ENCODE data around the gene KHK.
"Not testable (repeated sequence)": the region's sequence is repeated elsewhere in the genome, so short reads cannot be mapped to it uniquely, and the experiment has no call there.

Gene KHK

GRCh38 chr2:27059141-27059820 lies 27.3 kb upstream of the KHK start:
- DNase-seq (ENCODE audit: low read depth in 3 of 3, low spot score in 1 of 3), result no peak

DNA sequence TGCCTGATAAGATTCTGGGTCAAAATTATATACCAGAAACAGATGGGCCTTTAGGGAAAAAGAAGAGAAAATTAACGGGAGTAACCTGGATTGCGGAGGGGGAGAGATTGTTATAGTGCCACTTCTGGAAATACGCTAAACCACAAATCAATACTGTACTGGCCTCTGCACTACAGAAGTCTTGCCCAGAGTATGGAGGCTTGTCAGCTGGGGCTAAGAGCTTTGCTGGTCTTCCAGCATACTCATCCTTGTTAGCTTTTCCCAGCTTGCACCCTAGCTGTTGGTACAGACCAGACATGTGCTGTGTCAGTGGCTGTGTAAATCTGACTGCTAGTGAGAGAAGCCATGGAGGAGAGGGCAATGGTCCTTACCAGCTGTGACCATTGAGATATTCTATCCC lies 26.2 kb upstream of the KHK start:
- DNase-seq (ENCODE audit: low read depth in 3 of 3, low spot score in 1 of 3), result no peak

DNA sequence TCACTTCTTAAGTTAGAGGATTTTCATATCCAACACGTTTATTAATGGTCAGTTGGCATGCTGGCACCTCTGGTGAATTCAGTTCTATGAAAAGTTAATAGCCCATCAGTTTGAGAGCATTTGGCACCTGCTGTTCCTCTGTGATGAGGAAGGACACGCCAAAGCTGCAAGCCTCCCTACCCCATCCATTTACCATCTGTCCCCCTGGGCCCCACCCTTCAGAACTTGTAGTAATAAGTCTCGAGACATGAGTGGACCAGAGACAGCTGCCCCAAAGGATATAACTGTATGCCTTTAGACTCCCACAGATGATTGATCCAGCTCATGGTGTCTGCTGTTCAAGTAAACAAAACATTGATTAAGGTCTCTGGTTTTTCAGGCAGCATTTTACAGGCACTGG lies 21.4 kb upstream of the KHK start:
- DNase-seq (ENCODE audit: low read depth in 3 of 3, low spot score in 1 of 3), result no peak

GRCh38 chr2:27067385-27067784 lies 19.2 kb upstream of the KHK start:
- no peak for DNase-seq (ENCODE audit: low read depth in 3 of 3, low spot score in 1 of 3)

- no peak for DNase-seq (ENCODE audit: low read depth in 3 of 3, low spot score in 1 of 3)
Measured at GRCh38 chr2:27069436-27069835, 17.1 kb upstream of the KHK start.

DNA sequence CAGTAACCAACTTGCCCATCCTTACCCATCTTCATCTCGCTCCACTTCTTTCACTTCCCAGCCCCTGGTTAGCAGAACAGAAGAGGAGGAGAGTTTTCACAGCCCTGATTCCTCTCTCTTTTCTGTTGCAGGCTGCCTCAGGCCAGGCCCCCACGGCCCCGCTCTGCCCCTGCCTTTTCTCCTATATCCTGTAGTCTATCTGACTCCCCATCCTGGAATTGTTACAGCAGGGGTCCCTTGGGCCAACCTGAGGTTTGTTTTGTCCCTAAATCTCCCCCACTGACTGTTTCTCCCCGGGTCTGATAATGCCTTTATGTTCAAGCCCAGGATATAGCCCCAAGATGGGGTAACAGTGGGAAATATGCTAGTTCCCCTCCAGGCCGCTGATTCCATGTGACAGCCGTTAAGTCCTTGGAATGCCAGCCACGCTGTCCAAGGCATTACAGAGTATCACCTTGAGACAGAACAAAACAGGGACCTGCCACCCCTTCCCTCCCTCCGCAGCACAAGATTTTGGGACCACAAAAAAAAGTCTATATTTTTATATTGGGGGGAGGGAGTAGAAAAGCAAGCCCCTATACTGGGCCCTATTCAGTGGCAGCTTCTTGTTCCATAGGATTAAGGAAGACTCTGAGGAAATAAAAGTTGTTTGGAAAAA lies 16.5 kb upstream of the KHK start:
- no peak for DNase-seq (ENCODE audit: low read depth in 3 of 3, low spot score in 1 of 3)

GRCh38 chr2:27070653-27071276 lies 15.8 kb upstream of the KHK start:
- no peak for DNase-seq (ENCODE audit: low read depth in 3 of 3, low spot score in 1 of 3)

GRCh38 chr2:27071277-27071989 lies 15.1 kb upstream of the KHK start, which contains the start of gene OST4:
OST4 (minus strand) TSS chr2:27071654.
- DNase-seq (ENCODE audit: low read depth in 3 of 3, low spot score in 1 of 3), result peak; percentile 67 to 84 (median 79)

- no peak for DNase-seq (ENCODE audit: low read depth in 3 of 3, low spot score in 1 of 3)
Measured at GRCh38 chr2:27071990-27072830, 14.4 kb upstream of the KHK start.

GRCh38 chr2:27072920-27073319 lies 13.7 kb upstream of the KHK start:
- DNase-seq (ENCODE audit: low read depth in 3 of 3, low spot score in 1 of 3), result no peak

DNA sequence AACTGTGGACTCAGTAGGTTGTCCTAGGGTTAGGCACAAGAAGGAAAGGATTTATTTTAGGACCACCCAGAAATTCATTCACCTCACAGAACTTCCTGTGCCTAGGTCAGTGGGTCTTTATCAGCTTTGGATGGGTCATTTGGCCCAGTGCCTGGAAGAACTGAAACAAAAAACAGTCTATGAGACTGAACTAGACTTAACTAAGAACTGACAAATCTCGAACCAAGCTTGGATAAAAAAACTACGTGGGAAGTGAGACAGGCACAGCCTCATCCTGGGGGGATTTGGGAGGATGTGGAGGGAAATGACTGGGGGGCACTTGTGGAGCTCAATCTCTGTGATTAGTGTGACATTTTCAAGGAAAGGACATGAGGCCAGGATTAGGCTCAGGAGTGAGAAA lies 12.8 kb upstream of the KHK start:
- no peak for DNase-seq (ENCODE audit: low read depth in 3 of 3, low spot score in 1 of 3)

- DNase-seq (ENCODE audit: low read depth in 3 of 3, low spot score in 1 of 3), result no peak
Measured at GRCh38 chr2:27074738-27075565, 11.6 kb upstream of the KHK start.

DNA sequence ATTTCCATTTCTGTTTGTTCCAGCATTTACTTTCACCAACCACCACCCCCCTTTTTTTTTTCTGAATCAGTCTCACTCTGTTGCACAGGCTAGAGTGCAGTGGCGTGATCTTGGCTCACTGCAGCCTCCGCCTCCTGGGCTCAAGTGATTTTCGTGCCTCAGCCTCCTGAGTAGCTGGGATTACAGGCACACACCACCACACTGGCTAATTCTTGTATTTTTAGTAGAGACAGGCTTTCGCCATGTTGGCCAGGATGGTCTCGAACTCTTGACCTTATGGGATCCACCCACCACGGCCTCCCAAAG lies 11.1 kb upstream of the KHK start:
- not testable (repeated sequence) for DNase-seq (ENCODE audit: low read depth in 3 of 3, low spot score in 1 of 3)

GRCh38 chr2:27076323-27076722 lies 10.2 kb upstream of the KHK start:
- DNase-seq (ENCODE audit: low read depth in 3 of 3, low spot score in 1 of 3), result no peak

DNA sequence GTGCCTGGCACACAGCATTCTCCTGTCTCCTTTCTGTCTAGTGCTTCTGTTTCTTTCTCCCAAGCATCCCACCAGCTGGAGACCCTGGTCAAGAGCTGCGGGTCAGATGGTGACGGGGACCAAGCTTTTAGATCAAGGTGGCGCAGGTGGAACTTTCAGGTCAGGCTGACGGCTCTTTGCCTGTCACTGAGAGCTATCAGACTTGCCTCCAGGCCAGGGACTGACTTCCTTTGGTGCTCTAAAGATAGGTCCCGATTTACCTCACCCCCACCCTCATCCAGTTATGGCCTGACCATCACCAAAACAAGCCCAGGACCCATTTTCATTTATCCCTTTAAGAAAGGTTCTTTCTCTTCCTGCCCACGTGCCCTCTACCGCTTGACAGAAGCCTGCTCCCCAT lies 9.3 kb upstream of the KHK start:
- no peak for DNase-seq (ENCODE audit: low read depth in 3 of 3, low spot score in 1 of 3)

- no peak for DNase-seq (ENCODE audit: low read depth in 3 of 3, low spot score in 1 of 3)
Measured at GRCh38 chr2:27078267-27079194, 8.0 kb upstream of the KHK start, which contains the start of gene EMILIN1. EMILIN1 (plus strand) TSS chr2:27078615; CDS start chr2:27079066, 451 bp downstream.

DNA sequence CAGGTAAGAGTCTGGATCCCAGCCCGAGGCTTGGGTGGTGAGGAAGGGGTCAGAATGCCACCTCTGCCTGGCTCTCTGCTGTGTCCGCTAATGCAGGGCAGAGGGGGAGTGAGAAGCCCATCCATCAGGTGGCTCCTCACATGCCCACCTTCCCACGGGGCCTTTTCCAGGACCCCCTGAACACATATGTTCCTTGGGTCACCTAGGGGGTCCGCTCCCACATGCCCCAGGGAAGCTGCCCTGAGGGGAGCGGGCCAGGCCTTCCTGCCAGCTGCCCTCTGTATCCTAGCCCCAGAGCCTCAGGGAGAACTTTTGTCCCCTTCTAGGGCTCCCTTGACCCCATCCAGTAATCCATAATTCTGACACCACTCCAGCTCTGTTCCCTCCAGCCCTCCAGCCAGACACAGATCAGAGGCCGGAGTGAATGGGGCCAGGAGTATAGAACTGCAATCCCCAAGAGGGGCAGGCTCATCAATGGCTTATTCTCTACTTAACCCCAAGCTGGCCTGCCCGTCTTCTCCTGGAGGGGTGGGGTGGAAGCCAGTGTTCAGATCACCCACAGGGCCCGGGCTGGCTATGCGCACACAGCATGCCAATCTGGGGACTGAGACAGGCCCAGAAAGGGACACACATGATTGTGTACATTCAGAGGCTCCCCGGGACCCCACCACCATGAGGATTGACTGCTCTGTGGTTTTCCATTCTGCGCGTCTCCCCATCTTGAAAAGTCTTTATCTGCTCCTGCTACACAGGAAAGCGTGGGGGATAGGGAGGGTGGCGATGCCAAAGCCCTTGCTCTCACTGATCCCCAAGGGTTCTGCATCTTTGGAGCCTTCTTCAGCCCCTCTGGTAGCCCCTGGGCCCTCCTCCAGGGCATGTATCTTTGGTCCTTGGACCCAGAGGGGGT lies 7.1 kb upstream of the KHK start:
- no peak for DNase-seq (ENCODE audit: low read depth in 3 of 3, low spot score in 1 of 3)

DNA sequence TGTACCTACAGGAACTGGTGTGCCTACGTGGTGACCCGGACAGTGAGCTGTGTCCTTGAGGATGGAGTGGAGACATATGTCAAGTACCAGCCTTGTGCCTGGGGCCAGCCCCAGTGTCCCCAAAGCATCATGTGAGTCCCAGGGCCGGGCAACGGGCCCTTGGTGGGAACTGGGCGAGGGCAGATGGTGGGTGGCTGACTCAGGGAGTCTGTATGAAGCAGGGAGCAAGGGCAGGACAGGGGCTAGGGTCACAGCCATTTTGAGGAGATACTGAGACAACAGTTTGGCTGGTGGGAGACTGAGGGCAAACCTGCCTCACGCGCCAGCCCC lies 6.5 kb upstream of the KHK start:
- no peak for DNase-seq (ENCODE audit: low read depth in 3 of 3, low spot score in 1 of 3)

Measured in stimulated activated CD4-positive, alpha-beta T cell treated with anti-CD3 and anti-CD28 coated beads, TNF-alpha, amount 100 ng/mL, for 1 hour (primary cell).